Endometrium (tissue), 2 donors: ENCODE results near the gene TSHZ2.

Source experiments
- FAIRE-seq: peaks from 2 replicates; lab custom pipeline; 2012; peaks lifted over from hg19 to GRCh38; lab: Jason Lieb, UNC
- donor health status: control.
- donor health status: control.

Gene TSHZ2

GRCh38 chr20:53069132-53069531, 97.0 kb downstream of the TSHZ2 start:
- FAIRE-seq, result no peak

- FAIRE-seq, result no peak
These were observed 98.1 kb downstream of the TSHZ2 start for GRCh38 chr20:53070224-53070623.

DNA sequence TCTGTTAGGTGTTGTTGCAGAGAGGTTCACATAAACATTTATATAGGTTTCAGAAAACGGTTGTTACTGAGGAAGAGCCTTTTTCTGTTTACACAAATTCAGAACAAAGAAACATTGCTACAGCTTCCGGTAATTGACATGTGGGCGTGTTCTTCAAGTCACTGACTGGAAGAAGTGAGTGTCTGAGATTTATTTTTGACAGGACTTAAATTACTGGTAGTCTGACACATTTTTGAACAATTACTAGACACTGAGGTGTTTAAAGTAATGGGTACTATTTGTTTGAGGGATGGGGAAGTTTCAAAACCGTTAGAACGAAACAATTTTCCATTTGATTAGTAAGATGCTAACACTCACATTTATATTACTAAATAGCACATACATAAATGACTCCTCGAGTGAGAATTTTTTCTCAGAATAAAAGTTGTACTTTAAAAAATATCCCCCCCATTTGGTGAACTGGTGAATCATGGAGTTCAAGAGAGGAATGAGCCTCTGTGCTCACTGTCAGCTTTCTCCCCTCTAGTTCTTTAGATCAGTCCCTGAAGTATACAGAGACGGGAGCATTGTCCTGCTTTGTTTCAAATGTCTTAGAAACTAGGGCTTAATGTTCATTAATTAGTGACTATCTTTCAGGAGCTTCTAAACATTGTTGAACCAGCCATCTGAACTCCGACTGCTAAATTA, 98.7 kb downstream of the TSHZ2 start:
- FAIRE-seq, result no peak

DNA sequence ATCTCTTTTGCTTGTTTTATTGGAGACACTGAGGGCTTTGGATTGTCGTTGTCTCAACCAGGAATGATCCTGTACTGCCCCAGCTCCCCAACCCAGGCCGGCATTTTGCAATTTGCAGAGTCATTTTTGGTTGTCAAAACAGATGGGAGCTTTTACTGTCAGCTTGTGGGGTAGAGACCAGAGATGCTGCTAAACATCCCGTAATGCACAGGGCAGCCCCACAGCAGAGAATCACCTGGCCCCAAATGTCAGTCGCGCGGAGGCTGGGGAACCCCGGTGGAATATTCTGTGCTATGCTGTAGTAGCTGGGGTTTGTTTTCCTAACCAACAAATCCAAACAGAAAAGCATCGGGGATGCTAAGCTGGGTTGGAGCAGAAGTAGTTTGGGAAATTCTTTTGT, 99.7 kb downstream of the TSHZ2 start:
- FAIRE-seq, result no peak

DNA sequence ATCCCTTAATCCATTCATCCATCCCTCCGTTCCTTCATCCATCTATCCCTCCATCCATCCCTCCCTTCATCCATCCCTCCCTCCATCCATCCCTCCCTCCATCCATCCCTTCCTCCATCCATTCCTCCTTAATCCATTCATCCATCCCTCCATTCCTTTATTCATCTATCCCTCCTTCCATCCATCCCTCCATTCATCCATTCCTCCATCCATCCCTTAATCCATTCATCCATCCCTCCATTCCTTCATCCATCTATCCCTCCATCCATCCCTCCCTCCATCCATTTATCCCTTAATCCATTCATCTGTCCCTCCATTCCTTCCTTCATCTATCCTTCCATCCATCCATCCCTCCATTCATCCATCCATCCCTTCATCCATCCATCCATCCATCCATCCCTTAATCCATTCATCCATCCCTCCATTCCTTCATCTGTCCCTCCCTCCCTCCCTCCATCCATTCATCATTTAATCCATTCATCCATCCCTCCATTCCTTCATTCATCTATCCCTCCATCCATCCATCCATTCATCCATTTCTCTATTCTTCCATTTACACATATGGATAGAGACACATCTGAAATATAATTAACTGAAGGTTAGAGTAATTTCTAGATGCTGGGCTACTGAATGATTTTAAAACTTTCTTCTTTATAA, 100.9 kb downstream of the TSHZ2 start:
- FAIRE-seq, result no peak

- no peak for FAIRE-seq
These were observed 101.7 kb downstream of the TSHZ2 start for GRCh38 chr20:53073636-53074415.

GRCh38 chr20:53074811-53075314, 102.7 kb downstream of the TSHZ2 start:
- no peak for FAIRE-seq

DNA sequence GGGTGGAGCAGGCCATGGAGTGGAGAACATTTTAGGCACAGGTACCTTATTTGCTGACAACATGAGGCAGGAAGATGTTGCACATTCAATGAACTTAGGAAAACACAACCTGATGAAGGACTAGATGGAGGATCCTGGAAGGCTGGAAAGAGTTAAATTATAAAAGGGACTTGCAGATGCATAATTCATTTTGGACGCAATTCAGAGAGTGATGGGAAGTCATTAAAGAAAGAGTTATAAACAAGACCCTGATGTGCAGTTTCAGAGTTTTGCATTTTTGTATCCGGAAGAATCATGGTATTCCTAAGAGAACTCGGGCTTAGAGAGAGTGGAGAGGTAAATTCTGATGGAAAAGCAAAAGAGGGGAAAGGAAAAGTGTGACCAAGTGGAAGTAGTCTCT, 104.5 kb downstream of the TSHZ2 start:
- no peak for FAIRE-seq

DNA sequence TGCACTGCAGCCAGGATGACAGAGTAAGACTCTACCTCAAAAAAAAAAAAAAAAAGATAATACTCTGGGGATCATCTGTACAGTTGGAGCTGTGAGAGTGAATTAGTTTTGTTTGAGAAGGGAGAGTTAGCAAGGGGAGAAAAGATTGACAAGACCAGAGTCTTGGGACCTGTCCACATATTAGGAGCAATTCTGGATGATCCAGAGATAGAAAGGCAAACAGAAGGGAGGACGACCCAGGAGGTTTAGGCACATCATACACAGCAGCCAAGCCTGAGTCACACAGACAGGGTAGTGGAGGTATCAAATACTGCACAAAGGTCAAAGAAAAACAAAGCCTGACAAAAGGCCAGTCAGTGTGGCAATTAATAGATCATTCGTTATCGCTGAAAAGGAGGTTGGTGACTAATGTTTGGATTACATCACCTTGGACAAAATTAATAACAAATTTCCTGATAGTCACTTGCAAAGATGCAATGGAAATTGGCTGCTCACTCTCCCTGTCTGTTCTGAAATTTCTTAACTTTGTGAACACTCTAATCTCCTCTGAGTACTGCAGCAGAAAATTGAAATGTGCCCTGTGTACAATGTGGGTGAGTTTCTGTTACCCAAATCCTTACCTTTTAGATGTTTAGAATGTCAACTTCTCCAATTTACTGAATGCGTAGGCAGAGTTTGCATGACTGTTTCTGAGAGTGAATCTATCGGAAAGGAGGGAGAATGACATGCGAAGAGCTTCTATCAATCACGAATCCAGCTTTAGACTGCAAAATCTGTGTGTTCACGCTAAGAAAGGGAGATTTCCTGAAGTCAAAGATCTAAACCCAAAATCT, 105.4 kb downstream of the TSHZ2 start:
- no peak for FAIRE-seq

DNA sequence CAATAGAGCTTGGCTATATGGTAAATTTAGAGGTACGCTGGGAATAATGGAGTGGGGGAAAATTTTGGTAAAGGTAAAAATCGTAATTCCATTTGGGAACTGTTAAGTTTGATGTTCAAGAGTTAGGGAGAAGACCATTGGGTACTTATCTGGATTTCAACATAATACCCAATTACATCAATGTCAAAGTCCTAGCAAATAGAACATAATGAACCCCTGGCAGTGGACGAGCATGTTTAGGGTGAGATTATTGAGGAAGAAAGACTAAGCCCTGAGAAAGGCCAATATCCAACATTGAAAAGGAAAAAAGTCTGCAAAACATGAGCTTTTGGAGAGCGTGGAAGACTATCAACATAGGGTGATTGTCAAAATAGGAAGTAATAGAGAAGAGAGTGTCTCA, 106.6 kb downstream of the TSHZ2 start:
- no peak for FAIRE-seq

- FAIRE-seq, result no peak
These were observed 107.1 kb downstream of the TSHZ2 start for GRCh38 chr20:53079261-53079691.

- no peak for FAIRE-seq
These were observed 107.9 kb downstream of the TSHZ2 start for GRCh38 chr20:53079828-53080686.

DNA sequence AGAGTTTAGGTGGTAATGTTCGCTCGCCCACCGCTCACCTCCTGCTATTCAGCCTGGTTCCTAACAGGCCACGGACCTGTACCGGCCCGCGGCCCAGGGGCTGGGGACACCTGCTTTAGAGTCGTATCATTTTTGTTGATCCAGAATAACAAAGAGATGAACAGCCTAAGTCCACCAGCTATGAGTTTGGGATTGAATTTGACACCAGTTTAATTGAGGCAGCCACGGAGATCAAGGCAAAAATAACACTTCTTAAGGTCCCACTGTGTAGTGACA, 108.5 kb downstream of the TSHZ2 start:
- no peak for FAIRE-seq

GRCh38 chr20:53080969-53081871, 109.1 kb downstream of the TSHZ2 start:
- FAIRE-seq, result no peak

DNA sequence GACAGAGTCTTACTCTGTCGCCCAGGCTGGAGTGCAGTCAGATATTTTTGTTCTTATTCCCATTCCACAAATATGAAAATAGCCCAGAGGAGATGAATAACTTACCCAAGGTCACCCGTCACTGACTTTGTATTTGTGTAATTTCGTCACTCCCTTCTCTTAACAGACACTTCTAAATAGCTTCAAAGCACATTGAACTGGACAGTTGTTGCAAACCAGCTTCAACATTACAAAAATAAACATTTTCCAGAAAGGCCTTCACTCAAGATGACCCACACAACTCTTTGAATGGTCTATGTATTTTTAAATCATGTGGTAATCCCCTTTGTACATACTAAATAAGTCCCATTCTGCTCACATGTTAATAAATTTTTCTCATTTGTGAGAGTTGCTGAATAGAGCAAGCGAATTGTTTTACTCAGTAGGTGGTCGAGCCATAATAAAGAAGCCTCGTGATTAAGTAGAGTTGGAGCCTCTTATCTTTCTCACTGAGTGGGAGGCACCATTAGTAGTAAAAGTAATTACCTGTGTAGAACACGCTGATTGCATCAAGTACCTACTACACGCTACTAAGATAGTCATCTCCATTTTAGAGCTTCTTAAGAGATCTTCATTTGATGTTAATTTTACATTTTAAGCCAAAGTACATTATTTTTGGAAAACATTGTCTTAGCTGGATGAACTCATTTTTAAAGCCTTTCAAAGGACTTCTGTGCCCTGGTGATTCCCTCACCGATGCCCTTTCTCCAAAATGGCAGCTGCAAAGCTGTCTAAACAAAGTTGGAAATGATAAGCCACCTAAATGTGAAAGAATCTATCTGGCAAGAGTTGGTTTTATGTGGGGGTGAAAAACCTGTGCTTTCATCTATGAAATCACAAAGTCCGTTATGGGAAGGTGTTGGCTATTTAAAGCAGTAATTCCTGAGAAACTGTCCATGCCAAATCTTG, 110.0 kb downstream of the TSHZ2 start:
- FAIRE-seq, result no peak

GRCh38 chr20:53083411-53083810, 111.3 kb downstream of the TSHZ2 start:
- FAIRE-seq, result no peak

GRCh38 chr20:53084408-53084997, 112.3 kb downstream of the TSHZ2 start:
- no peak for FAIRE-seq

GRCh38 chr20:53085720-53086119, 113.6 kb downstream of the TSHZ2 start:
- no peak for FAIRE-seq
